Dendritic cell treated with granulocyte-macrophage colony-stimulating factor and Interleukin-4, amounts not matched to agents 40 ng/mL and 50 ng/mL, for 4 days (primary cell): Measurements from ENCODE around the gene UBE2I.

Experiments
- H3K27ac Mint-ChIP-seq: one replicate; pipeline ENCODE4 v1.8.0; 2022; ENCODE audit warnings: mild to moderate bottlenecking, mixed read lengths
- H3K27me3 Mint-ChIP-seq: one replicate; pipeline ENCODE4 v1.8.0; 2022; ENCODE audit warnings: mild to moderate bottlenecking, mixed read lengths
- H3K36me3 Mint-ChIP-seq: one replicate; pipeline ENCODE4 v1.8.0; 2022; ENCODE audit warnings: low read depth, mixed read lengths
- H3K4me1 Mint-ChIP-seq: one replicate; pipeline ENCODE4 v1.8.0; 2022; ENCODE audit warnings: low read depth, mixed read lengths
- H3K4me3 Mint-ChIP-seq: one replicate; pipeline ENCODE4 v1.8.0; 2022; ENCODE audit warnings: mild to moderate bottlenecking, moderate library complexity, mixed read lengths
- H3K9me3 Mint-ChIP-seq: one replicate; pipeline ENCODE4 v1.8.0; 2022; ENCODE audit warnings: mixed read lengths
- intact Hi-C: fragments of 100-400 bp; cut with micrococcal nuclease; formaldehyde crosslinking; loops from one replicate; pipeline ENCODE4 v1.15.0; 2022

The UBE2I gene

GRCh38 chr16:1347286-1347855 is 37.9 kb downstream of the UBE2I start:
- Mint-ChIP-seq H3K27me3 (peaks cover 9% of the 10 kb centered on the region), H3K9me3 (no peaks in the 10 kb centered on the region)
- intact Hi-C loops, result no loop called here

GRCh38 chr16:1347962-1348361 is 38.5 kb downstream of the UBE2I start:
- no peak overlapping the region for H3K4me3 Mint-ChIP-seq
- H3K27me3 Mint-ChIP-seq, result peaks cover 5% of the 10 kb centered on the region
- H3K36me3 Mint-ChIP-seq, result peaks cover 42% of the 10 kb centered on the region
- no peaks in the 10 kb centered on the region for H3K9me3 Mint-ChIP-seq
- intact Hi-C loops, result no loop called here
- no peak overlapping the region for H3K27ac Mint-ChIP-seq
- H3K4me1 Mint-ChIP-seq, result peaks cover 32% of the 10 kb centered on the region

More at GRCh38 chr16:1347286-1347855, 37.9 kb downstream of the UBE2I start:
- Mint-ChIP-seq H3K4me3 (no peak overlapping the region), H3K27ac (no peak overlapping the region), H3K36me3 (peaks cover 42% of the 10 kb centered on the region), H3K4me1 (peaks cover 32% of the 10 kb centered on the region)

DNA sequence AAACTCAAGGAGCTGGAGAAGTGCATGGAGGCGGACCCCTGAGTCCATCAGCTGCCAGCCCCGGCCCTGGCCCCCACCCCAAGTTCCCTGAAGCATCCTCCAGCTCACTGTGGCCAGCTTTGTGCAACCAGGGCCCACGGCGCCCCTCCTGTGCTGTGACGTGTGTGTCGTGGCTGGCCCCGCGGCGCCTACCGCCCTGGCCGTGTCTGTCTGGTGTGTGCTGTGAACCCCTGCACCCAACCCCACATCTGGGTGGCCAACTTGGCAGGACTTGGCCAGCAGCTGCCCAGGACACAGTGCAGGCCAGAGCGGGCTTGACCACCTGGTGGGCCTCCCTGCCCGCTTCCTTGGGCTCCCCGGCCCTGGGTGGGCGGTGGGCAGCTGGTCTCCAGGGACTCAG is 39.0 kb downstream of the UBE2I start:
- Mint-ChIP-seq H3K36me3 (peaks cover 45% of the 10 kb centered on the region), H3K27ac (no peak overlapping the region), H3K4me3 (no peak overlapping the region), H3K27me3 (peaks cover 2% of the 10 kb centered on the region), H3K9me3 (no peaks in the 10 kb centered on the region), H3K4me1 (peaks cover 32% of the 10 kb centered on the region)
- intact Hi-C loops, result no loop called here

DNA sequence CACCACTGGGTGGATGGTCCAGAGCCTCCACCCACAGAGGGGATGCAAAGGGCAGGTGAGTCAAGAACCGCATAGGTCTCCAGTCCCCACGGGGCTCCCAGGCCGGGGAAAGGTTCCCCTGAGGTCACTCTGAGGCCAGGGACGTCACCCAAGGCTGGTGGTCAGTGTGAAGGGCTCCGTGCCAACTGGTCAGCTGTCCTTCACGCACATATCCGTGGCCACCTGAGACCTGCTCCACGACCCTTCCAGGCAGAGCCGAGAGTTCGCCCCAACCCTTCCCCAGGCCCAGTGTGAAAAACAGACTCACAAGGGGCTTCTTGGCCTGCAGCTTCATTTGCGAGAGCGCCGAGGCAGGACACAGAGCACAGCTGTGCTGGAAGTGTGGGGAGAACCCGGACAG is 39.5 kb downstream of the UBE2I start:
- peaks cover 50% of the 10 kb centered on the region for H3K36me3 Mint-ChIP-seq
- peaks cover 32% of the 10 kb centered on the region for H3K4me1 Mint-ChIP-seq
- H3K9me3 Mint-ChIP-seq, result no peaks in the 10 kb centered on the region
- H3K27me3 Mint-ChIP-seq, result no peaks in the 10 kb centered on the region
- H3K4me3 Mint-ChIP-seq, result no peak overlapping the region
- intact Hi-C loops, result no loop called here
- no peak overlapping the region for H3K27ac Mint-ChIP-seq

- intact Hi-C loops, result no loop called here
- Mint-ChIP-seq H3K9me3 (no peaks in the 10 kb centered on the region), H3K4me1 (peaks cover 32% of the 10 kb centered on the region), H3K27me3 (no peaks in the 10 kb centered on the region), H3K27ac (no peak overlapping the region), H3K4me3 (no peak overlapping the region), H3K36me3 (peaks cover 55% of the 10 kb centered on the region)
Observed at GRCh38 chr16:1349351-1349750, 39.9 kb downstream of the UBE2I start.

DNA sequence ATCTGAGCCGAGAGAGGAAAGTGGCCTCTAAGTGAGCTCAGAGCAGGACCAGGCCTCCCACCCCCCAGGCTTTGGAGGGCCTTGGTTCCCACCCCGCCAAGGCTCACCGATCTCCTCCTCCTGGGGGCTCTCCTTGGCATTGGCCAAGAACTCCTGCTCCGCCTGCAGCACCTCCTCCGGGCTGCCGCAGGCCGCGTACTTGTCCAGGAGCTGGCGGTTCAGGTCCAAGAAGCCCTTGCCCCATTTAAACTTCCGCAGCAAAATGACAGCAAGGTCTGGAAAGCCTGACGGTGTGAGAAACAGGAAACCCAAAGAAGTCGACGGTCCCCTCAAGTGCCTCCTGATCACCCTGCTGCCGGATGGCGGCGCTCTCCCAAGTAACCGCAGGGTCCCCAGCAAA is 40.5 kb downstream of the UBE2I start:
- Mint-ChIP-seq H3K4me3 (no peak overlapping the region), H3K36me3 (peaks cover 61% of the 10 kb centered on the region), H3K27me3 (no peaks in the 10 kb centered on the region), H3K4me1 (peaks cover 38% of the 10 kb centered on the region), H3K9me3 (no peaks in the 10 kb centered on the region), H3K27ac (peak overlapping the region; percentile 90)
- intact Hi-C loops, result loop anchor here (5.0 kb wide), 1 partner anchor 38 kb away; no protein-coding TSS in a partner anchor

GRCh38 chr16:1350691-1351090 is 41.3 kb downstream of the UBE2I start:
- H3K9me3 Mint-ChIP-seq, result no peaks in the 10 kb centered on the region
- peaks cover 45% of the 10 kb centered on the region for H3K4me1 Mint-ChIP-seq
- H3K27ac Mint-ChIP-seq, result peak overlapping the region; percentile 90
- intact Hi-C loops, result loop anchor here (5.0 kb wide), 1 partner anchor 38 kb away; no protein-coding TSS in a partner anchor
- peaks cover 64% of the 10 kb centered on the region for H3K36me3 Mint-ChIP-seq
- H3K27me3 Mint-ChIP-seq, result no peaks in the 10 kb centered on the region
- peak overlapping the region; percentile 89 for H3K4me3 Mint-ChIP-seq

GRCh38 chr16:1351215-1351581 is 41.8 kb downstream of the UBE2I start:
- Mint-ChIP-seq H3K27ac (peak overlapping the region; percentile 90), H3K27me3 (no peaks in the 10 kb centered on the region), H3K9me3 (no peaks in the 10 kb centered on the region), H3K36me3 (peaks cover 69% of the 10 kb centered on the region), H3K4me3 (peak overlapping the region; percentile 89), H3K4me1 (peaks cover 50% of the 10 kb centered on the region)
- intact Hi-C loops, result loop anchor here (5.0 kb wide), 1 partner anchor 39 kb away; no protein-coding TSS in a partner anchor

DNA sequence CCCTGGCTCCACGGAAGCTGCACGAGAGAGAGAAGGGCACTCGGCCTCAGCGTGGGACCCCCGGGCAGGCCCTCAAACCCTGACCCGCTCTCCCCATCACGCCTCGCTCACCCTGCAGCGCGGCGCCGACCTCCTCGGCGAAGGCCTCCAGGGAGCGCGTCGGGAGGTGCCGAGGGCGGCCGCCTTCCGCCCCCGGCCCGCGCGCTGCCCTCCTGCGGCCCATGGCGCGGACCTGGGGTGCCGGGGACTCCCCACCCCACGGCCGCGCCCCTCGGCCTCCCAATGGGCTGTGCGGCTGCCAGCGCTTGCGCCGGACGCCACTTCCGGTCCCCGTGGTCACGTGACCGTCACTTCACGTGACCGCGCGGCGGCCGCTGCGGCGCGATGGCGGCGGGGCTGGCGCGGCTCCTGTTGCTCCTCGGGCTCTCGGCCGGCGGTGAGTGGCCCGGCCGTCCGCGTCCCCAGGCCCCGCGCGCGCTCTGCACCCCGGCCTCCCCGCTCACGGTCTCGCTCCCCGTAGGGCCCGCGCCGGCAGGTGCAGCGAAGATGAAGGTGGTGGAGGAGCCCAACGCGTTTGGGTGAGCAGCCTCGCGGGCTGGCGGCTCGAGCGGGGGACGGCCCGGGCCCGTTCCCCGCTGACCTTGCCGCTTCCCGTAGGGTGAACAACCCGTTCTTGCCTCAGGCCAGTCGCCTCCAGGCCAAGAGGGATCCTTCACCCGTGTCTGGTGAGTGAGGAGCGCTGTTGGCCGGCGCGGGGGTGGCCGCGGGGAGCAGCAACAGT is 42.3 kb downstream of the UBE2I start, which contains the start of the genes GNPTG and TSR3:
Gene GNPTG, plus strand, starts transcription at position 350 of the 781 bp plus-strand sequence. Its CDS starts 35 bp downstream, at position 385.
Gene TSR3, minus strand, starts transcription at position 297 of the 781 bp plus-strand sequence. Its CDS starts 74 bp downstream, at position 223.
- intact Hi-C loops, result loop anchor here (5.0 kb wide), 1 partner anchor 39 kb away; no protein-coding TSS in a partner anchor
- Mint-ChIP-seq H3K9me3 (no peaks in the 10 kb centered on the region), H3K36me3 (peaks cover 75% of the 10 kb centered on the region), H3K4me3 (peak within 1 kb of the TSS; percentile 89), H3K27me3 (no peaks in the 10 kb centered on the region), H3K4me1 (peaks cover 56% of the 10 kb centered on the region), H3K27ac (peak within 1 kb of the TSS; percentile 90)

DNA sequence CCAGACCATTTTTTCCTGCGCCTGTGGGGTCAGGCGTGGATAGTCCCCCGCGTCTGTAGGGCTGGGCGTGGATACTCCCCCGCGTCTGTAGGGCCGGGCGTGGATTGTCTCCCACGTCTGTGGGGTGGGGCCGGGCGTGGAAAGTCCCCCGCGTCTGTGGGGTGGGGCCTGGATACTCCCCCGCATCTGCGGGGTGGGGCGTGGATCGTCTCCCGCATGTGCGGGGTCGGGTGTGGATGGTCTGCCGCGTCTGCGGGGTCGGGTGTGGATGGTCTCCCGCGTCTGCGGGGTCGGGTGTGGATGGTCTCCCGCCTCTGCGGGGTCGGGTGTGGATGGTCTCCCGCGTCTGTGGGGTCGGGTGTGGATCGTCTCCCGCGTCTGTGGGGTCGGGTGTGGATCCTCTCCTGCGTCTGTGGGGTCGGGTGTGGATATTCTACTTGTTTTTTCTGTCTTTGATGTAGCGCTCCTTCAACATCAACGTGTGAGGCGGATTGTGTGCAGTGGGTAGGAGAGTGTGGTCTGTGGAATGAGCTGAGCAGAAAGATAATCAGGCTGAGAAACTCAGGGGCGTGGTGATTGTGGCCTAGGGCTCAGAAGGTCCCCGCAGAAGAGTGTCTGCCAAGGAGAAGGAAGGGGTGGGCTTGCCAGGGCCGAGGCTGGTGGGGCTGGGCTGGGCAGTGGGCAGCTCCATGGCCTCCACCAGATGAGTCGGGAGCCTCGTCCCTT is 45.5 kb downstream of the UBE2I start:
- Mint-ChIP-seq H3K27ac (peak overlapping the region; percentile 1), H3K4me3 (no peak overlapping the region), H3K36me3 (peaks cover 69% of the 10 kb centered on the region), H3K4me1 (peaks cover 73% of the 10 kb centered on the region), H3K27me3 (no peaks in the 10 kb centered on the region), H3K9me3 (no peaks in the 10 kb centered on the region)
- intact Hi-C loops, result loop anchor here (5.0 kb wide), 1 partner anchor 43 kb away; no protein-coding TSS in a partner anchor

DNA sequence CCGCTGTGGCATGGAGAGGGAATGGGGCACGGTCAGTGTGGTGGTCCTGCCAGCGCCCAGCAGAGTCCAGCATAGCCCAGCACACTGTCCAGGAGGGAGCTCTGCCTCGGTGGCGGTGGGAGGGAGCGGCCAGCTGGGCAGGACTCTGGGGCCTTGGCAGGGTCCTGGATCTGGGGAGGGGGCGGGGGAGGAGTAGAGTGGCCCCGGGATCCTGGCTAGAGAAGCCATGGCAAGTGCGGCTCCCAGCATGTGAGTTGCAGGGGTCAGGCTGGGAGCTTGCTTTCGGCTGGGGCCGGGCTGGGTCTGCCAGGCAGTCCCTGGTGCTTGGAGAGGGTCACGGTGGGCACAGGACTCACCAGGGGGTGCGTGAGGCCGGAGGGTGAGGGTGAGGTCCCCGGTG is 46.2 kb downstream of the UBE2I start:
- intact Hi-C loops, result no loop called here
- Mint-ChIP-seq H3K27me3 (no peaks in the 10 kb centered on the region), H3K4me1 (peaks cover 67% of the 10 kb centered on the region), H3K27ac (peak overlapping the region; percentile 45), H3K4me3 (no peak overlapping the region), H3K36me3 (peaks cover 69% of the 10 kb centered on the region), H3K9me3 (no peaks in the 10 kb centered on the region)

GRCh38 chr16:1356061-1356900 is 46.8 kb downstream of the UBE2I start:
- Mint-ChIP-seq H3K9me3 (no peaks in the 10 kb centered on the region), H3K27me3 (no peaks in the 10 kb centered on the region), H3K4me1 (peaks cover 63% of the 10 kb centered on the region), H3K36me3 (peaks cover 76% of the 10 kb centered on the region), H3K27ac (peak overlapping the region; percentile 45), H3K4me3 (no peak overlapping the region)
- intact Hi-C loops, result no loop called here

DNA sequence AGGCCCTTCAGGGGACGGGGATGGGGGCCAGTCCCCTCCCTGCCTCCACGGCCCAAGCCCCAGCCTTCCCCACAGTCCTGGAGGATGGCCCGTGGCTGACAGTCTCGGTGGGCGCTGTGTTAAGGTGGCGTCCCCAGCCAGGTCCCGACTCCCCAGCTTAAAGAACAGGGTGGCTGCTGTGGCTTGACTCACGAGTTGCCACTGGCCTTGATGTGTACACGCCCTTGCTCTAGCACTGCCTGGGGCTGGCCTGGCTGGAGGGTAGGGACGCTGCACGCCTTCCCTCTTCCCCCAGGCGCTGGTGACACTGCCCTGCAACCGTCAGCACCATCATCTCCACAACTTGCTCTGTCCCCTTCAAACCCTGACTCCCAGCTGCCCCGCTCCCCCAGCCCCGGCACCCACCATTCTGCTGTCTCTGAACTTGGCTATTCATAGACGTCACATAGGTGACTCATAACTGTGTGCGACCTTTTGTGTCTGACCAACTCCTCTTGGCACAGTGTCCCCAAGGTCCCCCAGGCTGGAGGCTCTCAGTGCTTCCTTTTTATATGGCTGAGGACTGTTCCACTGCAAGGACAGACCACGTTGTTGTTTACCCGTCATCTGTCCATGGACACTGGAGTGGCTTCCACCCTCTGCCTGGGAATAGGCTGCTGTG is 48.6 kb downstream of the UBE2I start:
- H3K27ac Mint-ChIP-seq, result no peak overlapping the region
- intact Hi-C loops, result no loop called here
- peaks cover 61% of the 10 kb centered on the region for H3K4me1 Mint-ChIP-seq
- H3K36me3 Mint-ChIP-seq, result peaks cover 87% of the 10 kb centered on the region
- H3K4me3 Mint-ChIP-seq, result no peak overlapping the region
- H3K9me3 Mint-ChIP-seq, result no peaks in the 10 kb centered on the region
- H3K27me3 Mint-ChIP-seq, result no peaks in the 10 kb centered on the region
